Mucosa of descending colon (tissue), 3 donors: Measurements from ENCODE around the gene ZNF880. TPM values are rescaled to one million over a fixed set of nuclear protein-coding genes. Genes with fewer than 3 reads are reported as not detected.
A peak's percentile ranks its signal among the peaks of the same experiment; 100 is the strongest.
"Not testable (repeated sequence)": the region's sequence is repeated elsewhere in the genome, so short reads cannot be mapped to it uniquely, and the experiment has no call there.

Experiments
- ATAC-seq: fragments of 200-7000 bp; cut with Tn5 transposase; one replicate; pipeline ENCODE4 v1.9.1; 2020; ENCODE audit warnings: mild to moderate bottlenecking, moderate library complexity
- DNase-seq, 3 donors: peaks; one replicate each; pipeline ENCODE4 v3.0.0-alpha.2; 2020
- H3K36me3 ChIP-seq: fragments of 200-600 bp; one replicate; pipeline ENCODE4 v1.8.0; 2021; ENCODE audit warnings: low read depth, mild to moderate bottlenecking
- H3K4me1 ChIP-seq: fragments of 200-600 bp; one replicate; pipeline ENCODE4 v1.8.0; 2021; ENCODE audit warnings: low read depth, mild to moderate bottlenecking
- H3K4me3 ChIP-seq: fragments of 200-600 bp; one replicate; pipeline ENCODE4 v1.8.0; 2021; ENCODE audit warnings: mild to moderate bottlenecking
- H3K9me3 ChIP-seq: fragments of 200-600 bp; one replicate; pipeline ENCODE4 v1.8.0; 2021; ENCODE audit warnings: mild to moderate bottlenecking
- intact Hi-C, 2 donors: fragments of 100-400 bp; cut with DNase I in 1 of 2; cut with micrococcal nuclease in 1 of 2; formaldehyde crosslinking; loops; one replicate each; pipeline versions ENCODE4 v1.11.0 to v1.11.1; 2022; cut with DNase I, micrococcal nuclease
- total RNA-seq, 3 donors: library from RNA; stranded (reverse); fragmentation: NEBNext Ultra II Directional in 2 of 3; extraction: Animal tissue kit (Norgen Biotek cat#: 25700) in 2 of 3; gene quantifications; one replicate each; pipeline versions ENCODE4 v1.2.1 to v1.2.4, GENCODE V29; 2021 to 2023
- TF ChIP-seq, protein P1 (sequence below): fragments of 200-600 bp; IDR thresholded peaks from one replicate; pipeline ENCODE4 v1.8.0; 2022; ENCODE audit warnings: antibody characterized with exemption, mild to moderate bottlenecking
- donor health status: DM: no; HTN: no; CAD: no; lungs with moderate emphysema.
- donor health status: DM: no; HTN: no; CAD: no.
- donor health status: DM: no; HTN: yes; CAD: no.

Gene ZNF880
- total RNA-seq, 3 donors from 2014 or later = 8.6 to 16.7 (median 9.6) TPM

DNA sequence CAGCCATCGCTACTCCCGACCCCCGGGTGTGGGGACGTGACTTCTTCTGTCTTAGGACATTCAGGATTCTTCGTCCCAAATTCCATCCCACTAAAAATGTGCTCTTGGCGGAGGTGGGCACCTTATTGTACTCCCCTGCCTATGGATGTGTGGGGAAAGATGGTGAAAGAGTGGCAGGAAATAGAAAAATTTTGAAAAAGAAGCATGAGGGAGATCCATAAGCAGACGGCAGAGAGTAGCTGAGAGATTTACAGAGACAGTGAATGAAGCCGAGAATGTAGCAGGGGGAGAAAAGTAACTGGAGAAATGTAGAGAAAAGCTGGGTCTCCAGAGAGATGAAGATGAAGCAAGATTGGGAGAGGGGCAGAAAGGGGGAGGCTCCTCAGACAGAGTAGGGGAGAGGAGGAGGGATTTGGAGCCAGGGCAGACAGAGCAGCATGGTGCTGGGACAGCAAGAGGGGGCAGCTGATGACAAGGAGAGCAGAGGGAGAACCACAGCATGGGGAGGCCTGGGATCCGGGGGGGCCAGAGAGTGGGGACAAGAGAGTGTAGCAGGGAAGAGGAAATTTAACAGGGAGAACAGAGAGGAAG lies 32.8 kb upstream of the ZNF880 start:
- no peaks in the 10 kb centered on the region for H3K36me3 ChIP-seq
- DNase-seq (no peak), ATAC-seq (no peak)
- TF ChIP-seq, protein P1, sequence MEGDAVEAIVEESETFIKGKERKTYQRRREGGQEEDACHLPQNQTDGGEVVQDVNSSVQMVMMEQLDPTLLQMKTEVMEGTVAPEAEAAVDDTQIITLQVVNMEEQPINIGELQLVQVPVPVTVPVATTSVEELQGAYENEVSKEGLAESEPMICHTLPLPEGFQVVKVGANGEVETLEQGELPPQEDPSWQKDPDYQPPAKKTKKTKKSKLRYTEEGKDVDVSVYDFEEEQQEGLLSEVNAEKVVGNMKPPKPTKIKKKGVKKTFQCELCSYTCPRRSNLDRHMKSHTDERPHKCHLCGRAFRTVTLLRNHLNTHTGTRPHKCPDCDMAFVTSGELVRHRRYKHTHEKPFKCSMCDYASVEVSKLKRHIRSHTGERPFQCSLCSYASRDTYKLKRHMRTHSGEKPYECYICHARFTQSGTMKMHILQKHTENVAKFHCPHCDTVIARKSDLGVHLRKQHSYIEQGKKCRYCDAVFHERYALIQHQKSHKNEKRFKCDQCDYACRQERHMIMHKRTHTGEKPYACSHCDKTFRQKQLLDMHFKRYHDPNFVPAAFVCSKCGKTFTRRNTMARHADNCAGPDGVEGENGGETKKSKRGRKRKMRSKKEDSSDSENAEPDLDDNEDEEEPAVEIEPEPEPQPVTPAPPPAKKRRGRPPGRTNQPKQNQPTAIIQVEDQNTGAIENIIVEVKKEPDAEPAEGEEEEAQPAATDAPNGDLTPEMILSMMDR = no peak
- H3K4me3 ChIP-seq = peak overlapping the region; percentile 50
- peaks cover 3% of the 10 kb centered on the region for H3K4me1 ChIP-seq
- H3K9me3 ChIP-seq = peaks cover 45% of the 10 kb centered on the region
- intact Hi-C loops = no loop called here

DNA sequence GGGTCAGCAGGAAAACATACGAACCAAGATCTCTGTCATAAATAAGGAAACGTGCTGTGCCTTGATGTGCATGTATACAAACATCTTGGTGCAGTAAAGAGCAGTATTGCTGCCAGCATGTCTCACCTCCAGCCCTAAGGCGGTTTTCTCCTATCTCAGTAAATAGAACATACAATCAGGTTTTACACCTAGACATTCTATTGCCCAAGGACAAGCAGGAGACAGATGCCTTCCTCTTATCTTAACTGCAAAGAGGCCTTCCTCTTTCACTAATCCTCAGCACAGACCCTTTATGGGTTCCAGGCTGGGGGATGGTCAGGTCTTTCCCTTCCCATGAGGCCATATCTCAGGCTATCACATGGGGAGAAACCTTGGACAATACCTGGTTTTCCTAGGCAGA lies 30.7 kb upstream of the ZNF880 start:
- intact Hi-C loops, H3K36me3 ChIP-seq, ATAC-seq, H3K4me1 ChIP-seq, H3K4me3 ChIP-seq, DNase-seq: not testable (repeated sequence)
- peaks cover 28% of the 10 kb centered on the region for H3K9me3 ChIP-seq

DNA sequence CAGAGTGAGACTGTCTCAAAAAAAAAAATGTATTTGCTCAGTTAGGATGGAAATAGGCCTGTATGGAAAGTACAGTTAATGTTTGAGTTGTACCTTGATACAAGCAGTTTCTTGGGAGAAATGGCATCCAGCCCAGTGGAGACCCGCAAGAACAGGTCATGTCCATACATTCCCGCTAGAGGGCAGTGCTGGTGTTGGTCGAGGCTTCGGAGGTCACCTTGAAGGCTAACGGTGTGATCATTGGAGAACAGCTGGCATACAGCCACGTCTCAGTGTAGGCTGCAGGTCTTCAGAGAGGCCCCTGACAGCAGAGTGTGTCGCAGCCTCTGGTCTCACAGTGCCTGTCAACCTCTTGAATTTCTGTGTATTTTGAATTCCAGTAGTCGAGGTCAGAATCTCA lies 26.2 kb upstream of the ZNF880 start:
- no peak overlapping the region for H3K4me3 ChIP-seq
- H3K36me3 ChIP-seq = no peaks in the 10 kb centered on the region
- intact Hi-C loops = no loop called here
- no peaks in the 10 kb centered on the region for H3K4me1 ChIP-seq
- DNase-seq (peak in 2 of 3 donors; percentile 24 to 37), ATAC-seq (no peak)
- TF ChIP-seq, protein P1 = no peak
- peaks cover 25% of the 10 kb centered on the region for H3K9me3 ChIP-seq

DNA sequence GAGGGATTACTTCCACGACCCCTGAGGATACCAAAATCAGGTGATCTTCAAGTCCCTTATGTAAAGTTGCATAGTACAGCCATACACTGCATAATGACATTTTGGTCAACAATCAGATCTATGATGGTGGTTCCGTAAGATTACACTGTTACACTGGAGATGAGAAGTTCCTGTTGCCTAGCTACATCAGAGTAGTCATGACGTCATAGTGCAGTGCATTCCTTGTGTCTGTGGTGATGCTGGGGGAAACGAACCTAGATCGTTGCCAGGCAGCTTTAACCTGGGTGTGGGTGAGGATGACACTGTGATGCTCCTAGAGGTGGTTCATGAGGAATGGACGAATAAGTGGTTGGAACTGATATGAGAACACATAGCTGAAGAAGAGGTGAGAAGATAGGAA lies 24.6 kb upstream of the ZNF880 start:
- H3K36me3 ChIP-seq = no peaks in the 10 kb centered on the region
- intact Hi-C loops = no loop called here
- no peaks in the 10 kb centered on the region for H3K4me1 ChIP-seq
- H3K9me3 ChIP-seq = peaks cover 32% of the 10 kb centered on the region
- TF ChIP-seq, protein P1 = no peak
- ATAC-seq (no peak), DNase-seq (no peak)
- no peak overlapping the region for H3K4me3 ChIP-seq

DNA sequence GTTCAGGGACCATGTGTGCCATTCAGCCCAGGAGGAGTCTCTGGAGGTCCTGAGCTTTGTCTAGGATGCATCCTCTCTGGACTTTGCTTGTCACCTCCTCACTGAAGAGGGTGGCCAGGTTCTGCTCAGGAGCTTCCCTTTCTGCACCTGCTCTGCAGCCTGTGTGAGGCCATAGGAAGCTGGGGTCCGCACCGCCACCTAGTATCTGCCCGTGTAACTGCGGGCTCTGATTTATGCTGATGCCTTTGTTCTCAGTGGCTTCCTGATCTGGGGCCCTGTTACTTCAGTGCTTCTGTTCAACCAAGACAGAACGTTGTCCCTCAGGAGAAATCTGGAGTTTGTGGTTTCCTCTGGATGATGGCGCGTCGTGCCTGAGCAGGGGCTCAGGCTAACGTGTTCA lies 18.2 kb upstream of the ZNF880 start:
- peaks cover 4% of the 10 kb centered on the region for H3K36me3 ChIP-seq
- intact Hi-C loops = no loop called here
- peaks cover 59% of the 10 kb centered on the region for H3K9me3 ChIP-seq
- TF ChIP-seq, protein P1 = no peak
- no peak overlapping the region for H3K4me3 ChIP-seq
- DNase-seq (no peak), ATAC-seq (no peak)
- H3K4me1 ChIP-seq = no peaks in the 10 kb centered on the region

DNA sequence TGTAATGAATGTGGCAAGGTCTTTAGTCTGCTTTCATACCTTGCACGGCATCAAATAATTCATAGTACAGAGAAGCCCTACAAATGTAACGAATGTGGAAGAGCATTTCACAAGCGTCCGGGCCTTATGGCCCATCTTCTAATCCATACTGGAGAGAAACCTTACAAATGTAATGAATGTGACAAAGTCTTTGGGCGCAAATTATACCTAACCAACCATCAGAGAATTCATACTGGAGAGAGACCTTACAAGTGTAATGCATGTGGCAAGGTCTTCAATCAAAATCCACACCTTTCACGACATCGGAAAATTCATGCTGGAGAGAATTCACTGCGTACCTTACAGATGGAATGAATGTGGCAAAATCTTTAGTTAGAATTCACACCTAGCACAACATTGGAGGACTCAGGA lies 3.3 kb upstream of the ZNF880 start:
- TF ChIP-seq, protein P1 = no peak
- H3K4me1 ChIP-seq = no peaks in the 10 kb centered on the region
- no peak overlapping the region for H3K4me3 ChIP-seq
- peaks cover 92% of the 10 kb centered on the region for H3K9me3 ChIP-seq
- no peaks in the 10 kb centered on the region for H3K36me3 ChIP-seq
- ATAC-seq (no peak), DNase-seq (no peak)
- intact Hi-C loops = no loop called here
